Stimulated activated CD4-positive, alpha-beta T cell treated with anti-CD3 and anti-CD28 coated beads, Interleukin-15, amount 100 ng/mL, for 1 hour (primary cell): ENCODE measurements around the gene PFKL.
"Not testable (repeated sequence)": the region's sequence is repeated elsewhere in the genome, so short reads cannot be mapped to it uniquely, and the experiment has no call there.

Experiments
- DNase-seq, 2 donors: peaks; one replicate each; pipeline ENCODE4 v3.0.0-alpha.2; 2020; ENCODE audit warnings: low read depth in 1 of 2, low spot score in 1 of 2

The PFKL gene

GRCh38 chr21:44275041-44275440 lies 24.8 kb upstream of the PFKL start:
- no peak for DNase-seq

DNA sequence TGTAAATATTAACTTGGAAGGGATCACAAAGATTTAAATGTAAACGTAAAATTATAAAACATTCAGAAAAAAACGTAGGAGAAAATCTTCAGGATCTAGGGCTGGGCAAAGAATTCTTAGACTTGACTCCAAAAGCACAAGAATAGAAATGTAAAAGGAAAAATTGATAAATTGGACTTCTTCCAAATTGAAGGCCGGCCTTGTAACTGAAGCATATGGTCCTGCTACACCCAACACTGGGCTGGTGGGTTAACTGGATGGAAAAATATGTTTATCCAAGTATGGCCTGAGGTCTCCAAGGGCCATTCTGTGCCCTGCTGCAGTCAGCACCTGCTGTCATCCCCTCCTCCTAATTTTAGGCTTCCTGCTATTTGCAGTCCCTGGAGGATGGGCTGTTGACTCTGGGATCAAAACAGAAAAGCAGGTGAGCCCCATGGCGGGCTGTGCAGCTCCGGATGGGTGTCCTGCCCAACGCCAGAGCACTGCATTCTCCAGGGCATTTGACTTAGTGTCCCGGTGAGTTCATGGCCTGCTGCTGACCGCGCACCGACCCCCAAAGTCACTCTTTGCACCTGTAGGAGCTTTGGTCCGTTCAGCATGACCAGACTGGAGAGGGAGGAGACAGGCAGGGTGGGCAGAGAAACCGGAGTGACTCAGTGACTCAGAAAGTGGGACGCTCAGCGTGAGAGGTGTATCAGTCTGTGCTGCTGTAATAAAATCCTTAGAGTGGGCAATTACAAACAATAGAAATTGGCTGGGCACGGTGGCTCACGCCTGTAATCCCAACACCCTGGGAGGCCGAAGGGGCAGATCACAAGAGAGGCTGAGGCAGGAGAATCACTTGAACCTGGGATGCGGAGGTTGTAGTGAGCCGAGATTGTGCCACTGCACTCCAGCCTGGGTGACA lies 20.2 kb upstream of the PFKL start:
- DNase-seq, result no peak

- DNase-seq, result no peak
These were observed 18.1 kb upstream of the PFKL start for GRCh38 chr21:44281801-44282200.

- no peak for DNase-seq
These were observed 17.5 kb upstream of the PFKL start for GRCh38 chr21:44282370-44282769.

GRCh38 chr21:44283211-44283785 lies 16.6 kb upstream of the PFKL start:
- DNase-seq, result not testable (repeated sequence)

DNA sequence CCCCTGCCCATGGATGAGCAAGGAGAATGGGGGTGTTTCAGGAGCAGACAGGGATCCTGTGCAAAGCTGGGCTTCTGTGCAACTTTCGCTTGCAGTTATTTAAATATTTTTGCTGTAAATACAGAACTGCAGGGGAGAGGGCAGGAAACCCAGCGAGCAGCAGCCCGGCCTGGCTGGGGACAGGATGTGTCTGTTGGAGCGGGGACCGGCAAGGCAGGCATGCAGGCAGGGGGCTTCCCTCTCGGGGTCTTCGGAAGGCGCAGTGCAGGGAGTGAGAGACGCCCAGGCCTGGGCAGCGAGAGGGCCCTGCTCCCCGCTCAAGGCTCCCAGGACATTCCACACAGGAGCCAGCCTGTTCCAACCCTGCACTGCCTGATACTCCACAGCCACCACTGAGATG lies 15.9 kb upstream of the PFKL start:
- DNase-seq, result no peak

DNA sequence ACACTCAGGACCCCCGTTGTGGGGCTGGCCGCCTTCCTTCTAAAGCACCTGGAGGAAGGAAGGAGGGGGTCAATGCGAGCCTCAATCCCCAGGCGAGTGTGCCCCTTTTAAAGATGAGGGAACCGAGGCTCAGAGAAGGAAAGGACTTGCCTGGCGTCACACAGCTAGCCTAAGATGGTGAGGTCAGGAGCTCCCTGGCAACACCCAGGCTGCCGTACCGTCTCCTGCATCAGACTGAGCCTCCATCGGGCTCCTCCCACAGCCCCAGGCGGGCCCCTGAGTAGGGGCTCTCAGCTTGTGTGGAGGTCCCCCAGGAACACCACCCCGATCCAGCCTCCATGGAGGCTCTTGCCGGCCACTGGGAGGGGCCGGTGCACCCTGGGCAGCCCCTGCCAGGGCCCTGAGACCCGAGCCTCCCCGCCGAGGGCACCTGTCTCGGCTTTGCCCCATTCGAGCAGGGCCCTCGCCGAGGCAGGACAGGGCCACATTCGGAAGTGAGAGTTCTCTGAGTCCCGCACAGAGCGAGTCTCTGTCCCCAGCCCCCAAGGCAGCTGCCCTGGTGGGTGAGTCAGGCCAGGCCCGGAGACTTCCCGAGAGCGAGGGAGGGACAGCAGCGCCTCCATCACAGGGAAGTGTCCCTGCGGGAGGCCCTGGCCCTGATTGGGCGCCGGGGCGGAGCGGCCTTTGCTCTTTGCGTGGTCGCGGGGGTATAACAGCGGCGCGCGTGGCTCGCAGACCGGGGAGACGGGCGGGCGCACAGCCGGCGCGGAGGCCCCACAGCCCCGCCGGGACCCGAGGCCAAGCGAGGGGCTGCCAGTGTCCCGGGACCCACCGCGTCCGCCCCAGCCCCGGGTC lies 14.5 kb upstream of the PFKL start, which contains the start of gene AIRE:
Gene AIRE, plus strand, starts transcription at position 739 of the 855 bp plus-strand sequence. CDS start 131 bp downstream, outside the sequence.
- no peak for DNase-seq

GRCh38 chr21:44286086-44286715 lies 13.7 kb upstream of the PFKL start:
- no peak for DNase-seq

GRCh38 chr21:44286716-44287632 lies 12.9 kb upstream of the PFKL start:
- no peak for DNase-seq

GRCh38 chr21:44288251-44289110 lies 11.4 kb upstream of the PFKL start:
- no peak for DNase-seq

- DNase-seq, result no peak
These were observed 10.4 kb upstream of the PFKL start for GRCh38 chr21:44289381-44290010.

GRCh38 chr21:44290327-44291077 lies 9.4 kb upstream of the PFKL start:
- no peak for DNase-seq

- DNase-seq, result no peak
These were observed 8.5 kb upstream of the PFKL start for GRCh38 chr21:44291078-44291935.

DNA sequence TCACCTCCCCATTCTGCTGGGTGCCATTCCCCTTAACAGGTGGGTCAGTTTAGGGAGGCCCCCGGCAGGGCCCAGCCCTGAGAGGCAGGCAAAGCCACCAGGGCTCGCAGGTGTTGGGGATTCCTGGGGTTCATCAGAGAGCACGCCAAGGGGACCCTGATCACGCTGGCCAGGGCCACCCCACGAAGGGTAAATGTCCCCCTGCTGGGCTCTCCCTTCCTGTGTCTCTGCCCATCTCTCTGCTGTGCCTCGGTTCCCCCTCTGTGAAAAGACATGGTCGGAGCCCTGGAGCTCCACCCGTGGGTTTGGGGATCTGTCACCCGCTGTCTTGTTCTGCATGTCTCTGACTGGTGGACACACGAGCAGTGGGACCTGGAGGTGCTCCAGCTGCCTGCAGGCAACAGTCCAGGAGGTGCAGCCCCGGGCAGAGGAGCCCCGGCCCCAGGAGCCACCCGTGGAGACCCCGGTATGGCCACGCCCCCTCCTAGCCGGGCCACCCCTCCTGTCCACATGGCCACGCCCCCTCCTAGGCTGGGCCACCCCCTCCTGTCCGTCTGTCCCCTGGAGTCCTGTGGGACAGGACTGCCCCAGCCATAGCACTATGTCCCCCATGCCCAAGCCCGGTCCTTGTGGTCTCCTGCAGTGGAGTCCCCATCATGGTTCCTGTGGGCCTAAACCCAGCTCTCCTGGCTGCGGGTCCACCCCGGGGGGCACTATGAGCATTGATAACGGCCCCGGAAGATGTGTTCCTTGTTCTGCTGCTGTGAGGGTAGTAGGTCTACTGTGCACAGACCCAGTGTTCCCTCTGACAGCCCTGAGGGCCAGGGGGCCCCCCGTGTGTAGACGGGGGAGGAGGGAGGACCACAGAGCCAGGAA lies 7.7 kb upstream of the PFKL start:
- DNase-seq, result no peak

DNA sequence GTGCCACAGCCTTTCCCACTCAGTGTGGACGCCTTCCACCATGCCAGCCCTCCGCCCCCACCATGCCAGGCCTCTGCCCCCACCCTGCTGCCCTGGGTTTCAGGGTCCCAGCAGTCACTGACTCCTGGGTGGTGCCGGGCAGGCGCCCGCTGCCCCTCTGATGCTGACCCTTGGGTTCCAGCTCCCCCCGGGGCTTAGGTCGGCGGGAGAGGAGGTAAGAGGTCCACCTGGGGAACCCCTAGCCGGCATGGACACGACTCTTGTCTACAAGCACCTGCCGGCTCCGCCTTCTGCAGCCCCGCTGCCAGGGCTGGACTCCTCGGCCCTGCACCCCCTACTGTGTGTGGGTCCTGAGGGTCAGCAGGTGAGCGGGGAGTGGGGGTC lies 7.0 kb upstream of the PFKL start:
- DNase-seq, result no peak
